Endodermal cell (in vitro differentiated cells): ENCODE results near the gene NCK2. TPM values are rescaled to one million over a fixed set of nuclear protein-coding genes. Genes with fewer than 3 reads are reported as not detected.

ENCODE experiments used
- DNase-seq: peaks from one replicate; pipeline ENCODE4 v3.0.0-alpha.2; 2017
- H3K27ac ChIP-seq: 2 replicates; pipeline ENCODE4 v1.5.1; 2013; ENCODE audit warnings: mild to moderate bottlenecking, low read depth, low read length, moderate library complexity
- H3K27me3 ChIP-seq: 2 replicates; pipeline ENCODE4 v1.6.1; 2013; ENCODE audit warnings: mild to moderate bottlenecking, low read length, moderate library complexity; ENCODE audit not compliant: insufficient read depth, control insufficient read depth, poor library complexity, severe bottlenecking
- H3K36me3 ChIP-seq: 2 replicates; pipeline ENCODE4 v1.7.0; 2013; ENCODE audit warnings: mild to moderate bottlenecking, low read length, moderate library complexity; ENCODE audit not compliant: control insufficient read depth, insufficient read depth
- H3K4me1 ChIP-seq: one replicate; pipeline ENCODE4 v1.7.0; 2013; ENCODE audit warnings: low read length; ENCODE audit not compliant: control insufficient read depth, insufficient read depth
- H3K4me3 ChIP-seq: 2 replicates; pipeline ENCODE4 v1.5.1; 2013; ENCODE audit warnings: mild to moderate bottlenecking, low read length, moderate library complexity
- H3K9ac ChIP-seq: 2 replicates; pipeline ENCODE4 v1.6.1; 2013; ENCODE audit warnings: mild to moderate bottlenecking, low read length, moderate library complexity; ENCODE audit not compliant: poor library complexity, severe bottlenecking; ENCODE audit errors: extremely low read depth
- H3K9me3 ChIP-seq: 2 replicates; pipeline ENCODE4 v1.6.1; 2013; ENCODE audit warnings: mild to moderate bottlenecking, low read length, moderate library complexity; ENCODE audit not compliant: control insufficient read depth
- H3K27ac Mint-ChIP-seq: 2 replicates; pipeline ENCODE4 v1.8.0; 2020; ENCODE audit warnings: mixed read lengths
- H3K27me3 Mint-ChIP-seq: 2 replicates; pipeline ENCODE4 v1.8.0; 2021; ENCODE audit warnings: mild to moderate bottlenecking, mixed read lengths; ENCODE audit not compliant: insufficient read depth
- H3K36me3 Mint-ChIP-seq: 2 replicates; pipeline ENCODE4 v1.8.0; 2020; ENCODE audit warnings: low read depth, mixed read lengths
- H3K4me1 Mint-ChIP-seq: 2 replicates; pipeline ENCODE4 v1.8.0; 2020; ENCODE audit warnings: mixed read lengths
- H3K4me3 Mint-ChIP-seq: 2 replicates; pipeline ENCODE4 v1.8.0; 2020; ENCODE audit warnings: mild to moderate bottlenecking, moderate library complexity, mixed read lengths
- H3K9me3 Mint-ChIP-seq: 2 replicates; pipeline ENCODE4 v1.8.0; 2020; ENCODE audit warnings: mild to moderate bottlenecking, mixed read lengths
- CTCF ChIP-seq: fragments of 200-600 bp; sonication (generic); conservative IDR thresholded peaks from 2 replicates; pipeline ENCODE4 v1.5.0; 2021; ENCODE audit warnings: antibody characterized with exemption, mild to moderate bottlenecking
- WGBS, 2 experiments: methylation state at CpG; one replicate each; pipeline versions ENCODE4 v1.1.5 to v1.1.7; 2013; ENCODE audit warnings: missing lambda C conversion rate in 2 of 2, mixed read lengths in 1 of 2; ENCODE audit not compliant: insufficient coverage in 1 of 2, insufficient read length in 1 of 2; 5-methylcytosine and 5-hydroxymethylcytosine counted together
- total RNA-seq, 2 donors: library from RNA; stranded (reverse); fragmentation: NEBNext Ultra II Directional in 1 of 2; extraction: Animal tissue kit (Norgen Biotek cat#: 25700) in 1 of 2; gene quantifications; 2 replicates in 1 of 2; 3 replicates in 1 of 2; pipeline ENCODE4 v1.2.1, GENCODE V29; 2021

Gene NCK2
- total RNA-seq, 2 donors from 2014 or later: 58.9 to 63.8 TPM

- H3K4me3 ChIP-seq: no peak overlapping the region
- H3K27ac ChIP-seq: no peak overlapping the region
- Mint-ChIP-seq H3K27me3 (peaks cover 16% of the 10 kb centered on the region), H3K36me3 (no peaks in the 10 kb centered on the region), H3K4me1 (no peaks in the 10 kb centered on the region), H3K4me3 (no peak overlapping the region), H3K9me3 (peaks cover 11% of the 10 kb centered on the region), H3K27ac (no peak overlapping the region)
- no peak for DNase-seq
- no peak overlapping the region for H3K9ac ChIP-seq
- 81 to 92% methylated on average over 11 of the region's 11 CpGs for WGBS, 2 experiments
- H3K4me1 ChIP-seq: no peaks in the 10 kb centered on the region
- no peak for TF ChIP-seq CTCF
- H3K9me3 ChIP-seq: no peaks in the 10 kb centered on the region
- H3K36me3 ChIP-seq: no peaks in the 10 kb centered on the region
- H3K27me3 ChIP-seq: no peaks in the 10 kb centered on the region
Measured at GRCh38 chr2:105722726-105723297, 21.9 kb upstream of the NCK2 start.

- Mint-ChIP-seq H3K27ac (no peak overlapping the region), H3K4me1 (no peaks in the 10 kb centered on the region), H3K27me3 (peaks cover 18% of the 10 kb centered on the region), H3K4me3 (no peak overlapping the region), H3K9me3 (peaks cover 15% of the 10 kb centered on the region), H3K36me3 (no peaks in the 10 kb centered on the region)
- no peaks in the 10 kb centered on the region for H3K9me3 ChIP-seq
- H3K4me1 ChIP-seq: no peaks in the 10 kb centered on the region
- no peak for TF ChIP-seq CTCF
- no peak overlapping the region for H3K27ac ChIP-seq
- H3K36me3 ChIP-seq: no peaks in the 10 kb centered on the region
- H3K27me3 ChIP-seq: no peaks in the 10 kb centered on the region
- no peak overlapping the region for H3K4me3 ChIP-seq
- DNase-seq: no peak
- 79 to 92% methylated on average over 2 to 3 of the region's 3 CpGs for WGBS, 2 experiments
- no peak overlapping the region for H3K9ac ChIP-seq
Measured at GRCh38 chr2:105723431-105723830, 21.3 kb upstream of the NCK2 start.

- Histone ChIP-seq H3K4me1 (no peaks in the 10 kb centered on the region), H3K27ac (no peak overlapping the region), H3K9ac (no peak overlapping the region), H3K36me3 (no peaks in the 10 kb centered on the region), H3K27me3 (no peaks in the 10 kb centered on the region), H3K9me3 (no peaks in the 10 kb centered on the region), H3K4me3 (no peak overlapping the region)
- Mint-ChIP-seq H3K4me3 (no peak overlapping the region), H3K4me1 (no peaks in the 10 kb centered on the region), H3K36me3 (no peaks in the 10 kb centered on the region), H3K27me3 (peaks cover 16% of the 10 kb centered on the region), H3K27ac (no peak overlapping the region), H3K9me3 (peaks cover 22% of the 10 kb centered on the region)
- no peak for TF ChIP-seq CTCF
- DNase-seq: no peak
- WGBS, 2 experiments: 73 to 100% methylated on average over 3 to 5 of the region's 5 CpGs
Measured at GRCh38 chr2:105725388-105725787, 19.3 kb upstream of the NCK2 start.
